GM12865 (cell line): ENCODE results near the gene MYCT1.
"Not testable (repeated sequence)": the region's sequence is repeated elsewhere in the genome, so short reads cannot be mapped to it uniquely, and the experiment has no call there.

Experiments used
- DNase-seq: peaks from one replicate; pipeline ENCODE4 v3.0.0; 2010; ENCODE audit warnings: low read depth
- H3K4me3 ChIP-seq: 2 replicates; pipeline ENCODE4 v1.5.1; 2011; ENCODE audit warnings: mild to moderate bottlenecking, low read depth, low read length, control low read depth
- TF ChIP-seq, protein P1 (sequence below): IDR thresholded peaks from 2 replicates; pipeline ENCODE4 v1.5.1; 2011; ENCODE audit warnings: low read length, control low read depth, low read depth, inconsistent platforms; ENCODE audit not compliant: insufficient read depth; ENCODE audit errors: missing control alignments

Gene MYCT1

GRCh38 chr6:152698692-152699091 lies 995 bp downstream of the MYCT1 start:
- TF ChIP-seq, protein P1, sequence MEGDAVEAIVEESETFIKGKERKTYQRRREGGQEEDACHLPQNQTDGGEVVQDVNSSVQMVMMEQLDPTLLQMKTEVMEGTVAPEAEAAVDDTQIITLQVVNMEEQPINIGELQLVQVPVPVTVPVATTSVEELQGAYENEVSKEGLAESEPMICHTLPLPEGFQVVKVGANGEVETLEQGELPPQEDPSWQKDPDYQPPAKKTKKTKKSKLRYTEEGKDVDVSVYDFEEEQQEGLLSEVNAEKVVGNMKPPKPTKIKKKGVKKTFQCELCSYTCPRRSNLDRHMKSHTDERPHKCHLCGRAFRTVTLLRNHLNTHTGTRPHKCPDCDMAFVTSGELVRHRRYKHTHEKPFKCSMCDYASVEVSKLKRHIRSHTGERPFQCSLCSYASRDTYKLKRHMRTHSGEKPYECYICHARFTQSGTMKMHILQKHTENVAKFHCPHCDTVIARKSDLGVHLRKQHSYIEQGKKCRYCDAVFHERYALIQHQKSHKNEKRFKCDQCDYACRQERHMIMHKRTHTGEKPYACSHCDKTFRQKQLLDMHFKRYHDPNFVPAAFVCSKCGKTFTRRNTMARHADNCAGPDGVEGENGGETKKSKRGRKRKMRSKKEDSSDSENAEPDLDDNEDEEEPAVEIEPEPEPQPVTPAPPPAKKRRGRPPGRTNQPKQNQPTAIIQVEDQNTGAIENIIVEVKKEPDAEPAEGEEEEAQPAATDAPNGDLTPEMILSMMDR: no peak
- no peak overlapping the region for H3K4me3 ChIP-seq
- no peak for DNase-seq

DNA sequence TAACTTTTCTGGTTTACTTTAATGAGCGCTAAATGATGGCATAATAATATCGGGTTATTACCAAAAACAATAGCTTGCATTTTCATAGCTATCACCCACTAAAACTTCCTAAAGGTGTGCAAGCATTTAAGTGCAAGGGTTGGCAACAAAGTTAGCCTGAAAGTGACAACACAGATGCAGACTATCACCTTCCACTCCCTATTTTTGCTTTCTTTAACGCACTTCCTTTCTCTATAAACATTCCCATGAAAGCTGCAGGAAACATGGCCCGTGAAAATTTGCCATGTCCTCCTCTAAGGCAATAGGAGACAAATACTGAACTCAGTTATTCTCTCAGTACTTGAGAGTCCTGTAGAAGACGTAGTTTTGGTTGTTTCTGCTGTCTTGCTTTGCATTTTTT lies 2.7 kb downstream of the MYCT1 start:
- TF ChIP-seq, protein P1: no peak
- DNase-seq: no peak
- H3K4me3 ChIP-seq: no peak overlapping the region

- TF ChIP-seq, protein P1: no peak
- H3K4me3 ChIP-seq: no peak overlapping the region
- DNase-seq: no peak
Measured at GRCh38 chr6:152701081-152701862, 3.6 kb downstream of the MYCT1 start.

DNA sequence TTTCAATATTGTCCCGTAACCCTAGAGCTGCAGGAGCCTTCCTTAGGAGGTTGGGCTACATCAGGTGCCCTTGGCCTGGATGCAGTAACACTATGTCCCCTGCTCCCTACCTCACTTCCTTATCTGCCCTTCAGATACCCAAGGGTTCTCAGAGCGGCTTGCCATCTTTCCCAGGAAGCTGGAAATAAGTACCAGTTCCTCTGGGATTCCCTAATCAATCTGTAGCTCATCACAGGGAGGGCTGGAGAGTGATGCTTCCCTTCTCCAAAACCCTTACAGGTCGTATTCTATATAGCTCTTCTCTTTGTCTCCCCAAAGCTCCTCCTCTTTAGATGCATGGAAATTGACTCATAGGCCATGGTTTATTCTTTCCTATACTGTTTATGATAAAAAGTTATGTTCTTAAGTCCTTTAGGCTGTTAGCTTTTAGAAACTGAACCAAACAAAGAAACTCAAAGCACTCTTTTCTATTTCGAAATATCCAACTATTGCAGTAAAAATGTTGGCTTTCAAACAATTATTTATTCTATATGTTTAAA lies 4.2 kb downstream of the MYCT1 start:
- H3K4me3 ChIP-seq: no peak overlapping the region
- TF ChIP-seq, protein P1: no peak
- DNase-seq: no peak

DNA sequence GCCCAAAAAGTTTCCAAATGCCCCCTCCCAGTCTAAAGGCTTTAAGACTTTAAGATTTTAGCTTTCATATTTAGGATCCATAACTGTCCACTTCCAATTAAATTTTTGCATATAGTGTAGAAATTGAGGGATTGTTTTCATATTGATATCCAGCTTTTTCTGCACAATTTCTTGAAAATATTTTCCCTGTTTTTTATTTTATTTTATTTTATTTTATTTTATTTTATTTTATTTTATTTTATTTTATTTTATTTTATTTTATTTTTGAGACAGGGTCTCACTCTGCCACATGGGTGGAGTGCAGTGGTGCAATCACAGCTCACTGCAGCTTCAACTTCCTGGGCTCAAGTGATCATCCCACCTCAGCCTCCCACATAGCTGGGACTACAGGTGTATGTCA lies 6.1 kb downstream of the MYCT1 start:
- not testable (repeated sequence) for DNase-seq, H3K4me3 ChIP-seq

DNA sequence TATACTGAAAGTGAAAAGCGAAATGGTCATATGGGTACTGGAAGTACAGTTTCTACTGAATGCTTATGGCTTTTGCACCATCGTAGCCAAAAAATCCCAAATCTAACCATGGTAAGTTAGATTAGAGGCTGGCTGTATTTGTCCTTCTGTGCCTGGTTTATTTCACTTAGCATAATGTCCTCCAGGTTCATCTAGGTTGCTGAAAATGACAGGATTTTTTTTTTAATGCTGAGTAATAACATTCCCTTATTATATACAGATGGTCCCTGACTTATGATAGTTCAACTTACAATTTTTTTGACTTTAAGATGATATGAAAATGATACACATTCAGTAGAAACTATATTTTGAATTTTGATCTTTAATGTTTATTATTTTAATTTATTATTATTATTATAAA lies 7.6 kb downstream of the MYCT1 start:
- no peak for DNase-seq
- no peak overlapping the region for H3K4me3 ChIP-seq

GRCh38 chr6:152716322-152716721 lies 18.6 kb downstream of the MYCT1 start:
- TF ChIP-seq, protein P1: no peak
- DNase-seq: no peak
- no peak overlapping the region for H3K4me3 ChIP-seq

More for the DNA sequence above, 7.6 kb downstream of the MYCT1 start:
- TF ChIP-seq, protein P1: no peak
